HepG2 (cell line): ENCODE data around the gene UBE2B. TPM values are rescaled to one million over a fixed set of nuclear protein-coding genes. Genes with fewer than 3 reads are reported as not detected.

Source experiments
- ATAC-seq: fragments of 200-7000 bp; cut with Tn5 transposase; 3 replicates; pipeline ENCODE4 v1.9.1; 2020; ENCODE audit warnings: mild to moderate bottlenecking, moderate library complexity
- BruUV-seq: library from RNA; stranded (reverse); fragments of 400-500 nt; replicated peaks from 2 replicates; lab custom pipeline; 2021; lab: Mats Ljungman, UMichigan
- CTCF ChIA-PET: fragments of 300-600 bp; formaldehyde crosslinking; extraction: SDS; loops from one replicate; lab custom pipeline; 2021; ENCODE audit warnings: low total read pairs, inconsistent platforms, low intra/inter-chr PET ratio; lab: Yijun Ruan, JAX
- POLR2A ChIA-PET: fragments of 350-600 bp; sonication (Branson Sonifier 250); formaldehyde crosslinking; loops from one replicate; lab custom pipeline; 2020; ENCODE audit warnings: antibody characterized with exemption, inconsistent platforms; lab: Yijun Ruan, JAX
- DNase-seq: peaks from one replicate; pipeline ENCODE4 v3.0.0-alpha.2; 2015; ENCODE audit warnings: low spot score
- FAIRE-seq: peaks from 3 replicates; lab custom pipeline; 2011; peaks lifted over from hg19 to GRCh38; lab: Jason Lieb, UNC
- H2AFZ ChIP-seq: one replicate; pipeline ENCODE4 v1.6.1; 2011; ENCODE audit warnings: low read length, inconsistent platforms
- H3K27ac ChIP-seq: fragments of 300-600 bp; 3 replicates; pipeline ENCODE4 v1.8.0; 2011; ENCODE audit warnings: mixed run types, mild to moderate bottlenecking, mixed read lengths, low read length, inconsistent platforms; ENCODE audit not compliant: insufficient read depth; ENCODE audit errors: extremely low read length
- H3K27me3 ChIP-seq, 2 experiments: fragments of 200-600 bp in 1 of 2; 2 replicates in 1 of 2; 3 replicates in 1 of 2; pipeline versions ENCODE4 v1.6.0 to v1.8.0; 2011; ENCODE audit warnings: low read length in 2 of 2, mild to moderate bottlenecking in 2 of 2, moderate library complexity in 2 of 2, inconsistent platforms in 1 of 2; ENCODE audit not compliant: insufficient read depth in 2 of 2, control insufficient read depth in 1 of 2
- H3K36me3 ChIP-seq, 2 experiments: fragments of 200-600 bp in 1 of 2; replicated peaks in 1 of 2; 2 replicates in 1 of 2; 3 replicates in 1 of 2; pipeline versions ENCODE4 v1.5.1 to v1.8.0; 2011; ENCODE audit warnings: low read length in 2 of 2, inconsistent platforms in 1 of 2; ENCODE audit not compliant: insufficient read depth in 2 of 2, control insufficient read depth in 1 of 2
- H3K4me1 ChIP-seq: 2 replicates; pipeline ENCODE4 v1.5.1; 2012; ENCODE audit warnings: low read length, inconsistent platforms; ENCODE audit not compliant: insufficient read depth
- H3K4me2 ChIP-seq: 2 replicates; pipeline ENCODE4 v1.6.0; 2011; ENCODE audit warnings: low read depth, low read length, inconsistent platforms
- H3K4me3 ChIP-seq, 3 experiments: fragments of 200-600 bp in 1 of 3; sonication (generic), shearing (Covaris generic) in 1 of 3; replicated peaks in 1 of 3; 2 replicates each; pipeline ENCODE4 v1.5.1; 2011 to 2016; ENCODE audit warnings: low read length in 3 of 3, inconsistent platforms in 2 of 3, low read depth in 2 of 3, mild to moderate bottlenecking in 2 of 3, control low read depth in 1 of 3, mixed read lengths in 1 of 3; ENCODE audit not compliant: insufficient read depth in 1 of 3
- H3K79me2 ChIP-seq: one replicate; pipeline ENCODE4 v1.6.1; 2011; ENCODE audit warnings: low read length, inconsistent platforms; ENCODE audit not compliant: insufficient read depth
- H3K9ac ChIP-seq: 2 replicates; pipeline ENCODE4 v1.6.0; 2011; ENCODE audit warnings: mild to moderate bottlenecking, low read depth, low read length, inconsistent platforms; ENCODE audit not compliant: insufficient read depth
- H3K9me3 ChIP-seq: 2 replicates; pipeline ENCODE4 v1.5.1; 2012; ENCODE audit warnings: mild to moderate bottlenecking, low read length
- H4K20me1 ChIP-seq: 2 replicates; pipeline ENCODE4 v1.6.0; 2011; ENCODE audit warnings: inconsistent platforms, mild to moderate bottlenecking, low read length, moderate library complexity; ENCODE audit not compliant: insufficient read depth
- CHD4 ChIP-seq: fragments of 200-600 bp; sonication (generic); IDR thresholded peaks from 2 replicates; pipeline ENCODE4 v1.7.0; 2017; ENCODE audit warnings: mild to moderate bottlenecking, low read length, borderline replicate concordance
- EP300 ChIP-seq, 3 experiments: sonication (generic) in 1 of 3; formaldehyde crosslinking in 1 of 3; IDR thresholded peaks; 2 replicates each; pipeline versions ENCODE4 v1.5.1 to v1.6.1; 2011 to 2020; ENCODE audit warnings: low read depth in 2 of 3, low read length in 2 of 3, borderline replicate concordance in 1 of 3, improper control_type of control experiment in 1 of 3, mild to moderate bottlenecking in 1 of 3, missing genetic modification reagents in 1 of 3, moderate library complexity in 1 of 3
- HNF4A ChIP-seq: sonication (generic); formaldehyde crosslinking; IDR thresholded peaks from 2 replicates; pipeline ENCODE4 v1.4.0; 2020; ENCODE audit warnings: missing genetic modification reagents
- NCOR1 ChIP-seq: fragments of 200-600 bp; sonication (generic); IDR thresholded peaks from 2 replicates; pipeline ENCODE4 v1.7.0; 2017; ENCODE audit warnings: antibody characterized with exemption, low read length, borderline replicate concordance
- PPARG ChIP-seq: conservative IDR thresholded peaks from 2 replicates; pipeline ENCODE4 v1.6.1; 2016; ENCODE audit warnings: missing biosample characterization, missing genetic modification reagents
- SIX4 ChIP-seq: sonication (generic); formaldehyde crosslinking; IDR thresholded peaks from 2 replicates; pipeline ENCODE4 v1.4.0; 2020; ENCODE audit warnings: missing genetic modification reagents
- TCF7 ChIP-seq: sonication (generic); IDR thresholded peaks from 2 replicates; pipeline ENCODE4 v1.6.1; 2016; ENCODE audit warnings: antibody characterized with exemption, low read depth
- ZNF234 ChIP-seq: sonication (generic); formaldehyde crosslinking; conservative IDR thresholded peaks from 2 replicates; pipeline ENCODE4 v1.5.1; 2020; ENCODE audit warnings: mild to moderate bottlenecking, missing genetic modification reagents
- in situ Hi-C: cut with HindIII; loops from 2 replicates; pipeline ENCODE4 v1.10.0; 2017; ENCODE audit warnings: low pct_unique_long_range_greater_than_20kb; ENCODE audit not compliant: extremely low pct_ligation_motif_present
- intact Hi-C: fragments of 100-400 bp; cut with micrococcal nuclease; formaldehyde crosslinking; loops from one replicate; pipeline ENCODE4 v1.10.0; 2022; ENCODE audit not compliant: unreplicated experiment
- polyA plus RNA-seq, 8 experiments: library from polyadenylated mRNA; depleted of rRNA in 3 of 8; stranded (reverse) in 7 of 8; unstranded in 1 of 8; fragments of >200 nt; fragmentation: Illumina TruSeq in 4 of 8; extraction: Trizol in 4 of 8; gene quantifications; 2 replicates each; pipeline versions ENCODE4 v1.2.1 to v1.2.3, GENCODE V29; 2011 to 2016; ENCODE audit warnings: low read depth in 4 of 8, missing spikeins in 1 of 8, mixed read lengths in 1 of 8; ENCODE audit not compliant: insufficient read depth in 1 of 8
- total RNA-seq, 5 experiments: library from RNA; depleted of rRNA; stranded (reverse); fragments of >200 nt; fragmentation: Illumina TruSeq; extraction: Trizol; gene quantifications; 2 replicates each; pipeline ENCODE4 v1.2.3, GENCODE V29; 2016; ENCODE audit warnings: low read depth in 1 of 5
- TF ChIP-seq, protein P1 (sequence below): sonication (generic); formaldehyde crosslinking; IDR thresholded peaks from 2 replicates; pipeline ENCODE4 v1.4.0; 2020; ENCODE audit warnings: missing genetic modification reagents, mild to moderate bottlenecking, borderline replicate concordance
- TF ChIP-seq, protein P2 (sequence below): IDR thresholded peaks from 2 replicates; pipeline ENCODE4 v1.6.1; 2012; ENCODE audit warnings: low read depth, low read length, improper control_type of control experiment

UBE2B gene
- total and polyA plus RNA-seq, 2 of the 13 experiments (the other 11 are each of a cell fraction or from before 2014, with no cell fraction given) = 25.2 to 56.0 TPM

DNA sequence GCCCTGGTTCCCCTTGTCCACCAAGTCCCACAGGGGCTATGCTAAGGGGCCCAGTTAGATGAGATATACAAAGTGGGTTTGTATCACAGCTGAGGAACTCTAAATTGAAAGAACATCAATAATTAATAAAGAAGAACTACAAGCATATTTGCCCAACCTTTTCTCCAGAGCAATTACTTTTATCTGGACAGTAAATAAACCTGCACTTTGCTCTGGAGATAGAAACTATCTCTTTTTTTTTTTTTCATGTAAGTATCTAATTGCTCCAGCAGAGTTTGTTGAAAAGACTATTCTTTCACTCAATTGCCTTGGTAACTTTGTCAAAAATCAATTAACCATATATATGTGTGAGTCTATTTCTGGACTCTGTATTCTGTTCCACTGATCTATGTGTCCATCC is 46.3 kb downstream of the UBE2B start:
- DNase-seq = no peak
- in situ Hi-C loops = no loop called here
- TF ChIP-seq NCOR1 (peak; percentile 7; the same call in 1 of the 2 replicates), HNF4A (CRISPR knock-in tag) (peak; percentile 34; the same call in 1 of the 2 replicates), TCF7 (peak; percentile 27; the same call in 1 of the 2 replicates), PPARG (peak; percentile 73), CHD4 (no peak), EP300 (IDR thresholded peaks at IDR 0.05; ENCODE audit: low read depth in 2 of 2, low read length in 2 of 2) (peak in 1 of 2 experiments; percentile 33; a peak in 1 of 4 replicates), EP300 (CRISPR knock-in tag; IDR thresholded peaks at IDR 0.05; ENCODE audit: borderline replicate concordance) (no peak), ZNF234 (no peak), SIX4 (CRISPR knock-in tag) (no peak)
- TF ChIP-seq, protein P1, sequence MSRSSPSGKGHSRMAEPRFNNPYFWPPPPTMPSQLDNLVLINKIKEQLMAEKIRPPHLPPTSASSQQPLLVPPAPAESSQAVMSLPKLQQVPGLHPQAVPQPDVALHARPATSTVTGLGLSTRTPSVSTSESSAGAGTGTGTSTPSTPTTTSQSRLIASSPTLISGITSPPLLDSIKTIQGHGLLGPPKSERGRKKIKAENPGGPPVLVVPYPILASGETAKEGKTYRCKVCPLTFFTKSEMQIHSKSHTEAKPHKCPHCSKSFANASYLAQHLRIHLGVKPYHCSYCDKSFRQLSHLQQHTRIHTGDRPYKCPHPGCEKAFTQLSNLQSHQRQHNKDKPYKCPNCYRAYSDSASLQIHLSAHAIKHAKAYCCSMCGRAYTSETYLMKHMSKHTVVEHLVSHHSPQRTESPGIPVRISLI (CRISPR knock-in tag) = peak; percentile 63
- TF ChIP-seq, protein P2, sequence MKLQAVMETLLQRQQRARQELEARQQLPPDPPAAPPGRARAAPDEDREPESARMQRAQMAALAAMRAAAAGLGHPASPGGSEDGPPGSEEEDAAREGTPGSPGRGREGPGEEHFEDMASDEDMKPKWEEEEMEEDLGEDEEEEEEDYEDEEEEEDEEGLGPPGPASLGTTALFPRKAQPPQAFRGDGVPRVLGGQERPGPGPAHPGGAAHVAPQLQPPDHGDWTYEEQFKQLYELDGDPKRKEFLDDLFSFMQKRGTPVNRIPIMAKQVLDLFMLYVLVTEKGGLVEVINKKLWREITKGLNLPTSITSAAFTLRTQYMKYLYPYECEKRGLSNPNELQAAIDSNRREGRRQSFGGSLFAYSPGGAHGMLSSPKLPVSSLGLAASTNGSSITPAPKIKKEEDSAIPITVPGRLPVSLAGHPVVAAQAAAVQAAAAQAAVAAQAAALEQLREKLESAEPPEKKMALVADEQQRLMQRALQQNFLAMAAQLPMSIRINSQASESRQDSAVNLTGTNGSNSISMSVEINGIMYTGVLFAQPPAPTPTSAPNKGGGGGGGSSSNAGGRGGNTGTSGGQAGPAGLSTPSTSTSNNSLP = 0 out of 2 replicates have a peak, but pooled peaks have one; percentile 34
- no peak overlapping the region for H3K9ac ChIP-seq
- no peaks in the 10 kb centered on the region for H4K20me1 ChIP-seq
- intact Hi-C loops = loop anchor here (5.0 kb wide), 1 partner anchor 50 kb away; no protein-coding TSS in a partner anchor
- peak overlapping the region; percentile 81 for H3K4me2 ChIP-seq
- BruUV-seq = no TSS peak
- H3K27me3 ChIP-seq = no peaks in the 10 kb centered on the region
- peak overlapping the region; percentile 96 for H3K27ac ChIP-seq
- no peak for ATAC-seq
- no peaks in the 10 kb centered on the region for H3K79me2 ChIP-seq
- no peak for FAIRE-seq
- H3K4me1 ChIP-seq = peaks cover 65% of the 10 kb centered on the region
- CTCF ChIA-PET = no interaction called here
- H3K9me3 ChIP-seq = peaks cover 9% of the 10 kb centered on the region; the same call in 1 of the 2 replicates
- H3K36me3 ChIP-seq = no peaks in the 10 kb centered on the region
- POLR2A ChIA-PET = interaction anchor here (0.9 to 8.7 kb wide), 7 partner anchors 10 to 108 kb away, joined by 3 to 127 read pairs (median 31); partner anchors contain the start of gene JADE2
- no peak overlapping the region for H2AFZ ChIP-seq
- H3K4me3 ChIP-seq = no peak overlapping the region; a peak in 1 of 6 replicates
